Ovary (tissue), 9 donors: ENCODE results near the gene CTIF. TPM values are rescaled to one million over a fixed set of nuclear protein-coding genes. Genes with fewer than 3 reads are reported as not detected.

ENCODE experiments used
- DNase-seq, 5 donors: peaks; one replicate each; pipeline ENCODE4 v3.0.0-alpha.2; 2019 to 2020
- H3K27ac ChIP-seq, 2 donors: fragments of 200-600 bp; one replicate each; pipeline versions ENCODE4 v1.5.1 to v1.8.0; 2019 to 2022
- H3K27me3 ChIP-seq: fragments of 200-600 bp; one replicate; pipeline ENCODE4 v1.8.0; 2022
- H3K36me3 ChIP-seq: fragments of 200-600 bp; sonication (generic); one replicate; pipeline ENCODE4 v1.5.1; 2019
- H3K4me1 ChIP-seq: one replicate; pipeline ENCODE4 v1.8.1; 2013; ENCODE audit warnings: mild to moderate bottlenecking, moderate library complexity; ENCODE audit not compliant: insufficient read depth
- H3K4me3 ChIP-seq: fragments of 200-600 bp; sonication (generic); one replicate; pipeline ENCODE4 v1.5.1; 2017
- H3K9me3 ChIP-seq, 2 donors: fragments of 200-600 bp in 1 of 2; sonication (generic) in 1 of 2; one replicate each; pipeline versions ENCODE4 v1.5.1 to v1.8.1; 2013 to 2019; ENCODE audit warnings: mild to moderate bottlenecking in 1 of 2, moderate library complexity in 1 of 2
- CTCF ChIP-seq, 3 donors: fragments of 450-650 bp in 2 of 3; fragments of 200-600 bp in 1 of 3; IDR thresholded peaks; one replicate each; pipeline versions ENCODE4 v1.5.1 to v1.8.0; 2016 to 2022; ENCODE audit warnings: antibody characterized with exemption in 3 of 3, mild to moderate bottlenecking in 1 of 3
- EP300 ChIP-seq: sonication (generic); formaldehyde crosslinking; IDR thresholded peaks from one replicate; pipeline ENCODE4 v1.6.1; 2017; ENCODE audit warnings: antibody characterized with exemption
- POLR2A ChIP-seq: fragments of 450-650 bp; IDR thresholded peaks from one replicate; pipeline ENCODE4 v1.6.1; 2017; ENCODE audit warnings: antibody characterized with exemption, mild to moderate bottlenecking, moderate library complexity
- WGBS, 3 donors: extraction: QIAGEN DNeasy Blood & Tissue Kit in 1 of 3; methylation state at CpG; one replicate each; pipeline versions ENCODE4 v1.1.5 to v1.1.7; 2013 to 2017; 5-methylcytosine and 5-hydroxymethylcytosine counted together
- intact Hi-C, 4 donors: fragments of 100-400 bp; cut with DNase I; formaldehyde crosslinking; loops; one replicate each; pipeline versions ENCODE4 v1.11.0 to v1.15.1; 2022 to 2023
- polyA plus RNA-seq, 2 donors: library from polyadenylated mRNA; stranded (reverse); fragments of 200-250 nt in 1 of 2; fragments of 350-450 nt in 1 of 2; fragmentation: Illumina TruSeq in 1 of 2; extraction: RNeasy Lipid Tissue Mini Kit (QIAGEN cat#74804) in 1 of 2; gene quantifications; one replicate each; pipeline ENCODE4 v1.2.3, GENCODE V29; 2013 to 2014
- total RNA-seq, 7 donors: library from RNA; depleted of rRNA in 2 of 7; stranded (reverse); fragments of >200 nt in 2 of 7; fragmentation: NEBNext Ultra II Directional in 3 of 7; extraction: Animal tissue kit (Norgen Biotek cat#: 25700) in 3 of 7; gene quantifications; one replicate each; pipeline versions ENCODE4 v1.1.0 to v1.2.4, GENCODE V29; 2016 to 2023
- donor health status: DM: no; HTN: no; CAD: no; lungs with moderate emphysema.
- donor health status: DM: no; HTN: no; CAD: no.
- donor health status: Bipolar disorder and iron deficiency.
- donor health status: DM: yes; HTN: yes; CAD: no.
- donor health status: DM: no; HTN: no; CAD: no.
- donor health status: DM: yes; HTN: yes; CAD: no.

The CTIF gene
- total and polyA plus RNA-seq, 9 donors = 18.5 to 94.1 (median 75.2) TPM

GRCh38 chr18:48886520-48887293, 347.9 kb downstream of the CTIF start:
- H3K27ac ChIP-seq = no peak overlapping the region
- DNase-seq = peak in 1 of 5 donors; percentile 9
- H3K4me1 ChIP-seq = peaks cover 10% of the 10 kb centered on the region
- 90 to 93% (median 91%) methylated on average over 8 of the region's 8 CpGs for WGBS, 3 donors
- TF ChIP-seq POLR2A (no peak), CTCF (IDR thresholded peaks at IDR 0.05) (no peak), EP300 (no peak)
- intact Hi-C loops = no loop called here
- no peak overlapping the region for H3K4me3 ChIP-seq
- H3K36me3 ChIP-seq = no peaks in the 10 kb centered on the region
- no peaks in the 10 kb centered on the region for H3K9me3 ChIP-seq
- no peaks in the 10 kb centered on the region for H3K27me3 ChIP-seq

GRCh38 chr18:48887294-48887904, 348.6 kb downstream of the CTIF start:
- DNase-seq = peak in 2 of 5 donors; percentile 6 to 31
- Histone ChIP-seq H3K36me3 (no peaks in the 10 kb centered on the region), H3K9me3 (no peaks in the 10 kb centered on the region), H3K27ac (no peak overlapping the region), H3K4me3 (no peak overlapping the region), H3K4me1 (peaks cover 10% of the 10 kb centered on the region), H3K27me3 (no peaks in the 10 kb centered on the region)
- intact Hi-C loops = no loop called here
- TF ChIP-seq EP300 (no peak), CTCF (IDR thresholded peaks at IDR 0.05) (no peak), POLR2A (no peak)
- WGBS, 3 donors = 88 to 95% (median 94%) methylated on average over 12 of the region's 12 CpGs

- Histone ChIP-seq H3K27ac (no peak overlapping the region), H3K4me1 (peaks cover 10% of the 10 kb centered on the region), H3K27me3 (no peaks in the 10 kb centered on the region), H3K9me3 (no peaks in the 10 kb centered on the region), H3K4me3 (no peak overlapping the region), H3K36me3 (no peaks in the 10 kb centered on the region)
- TF ChIP-seq POLR2A (no peak), CTCF (IDR thresholded peaks at IDR 0.05) (no peak), EP300 (no peak)
- intact Hi-C loops = no loop called here
- 91 to 96% (median 94%) methylated on average over 18 of the region's 18 CpGs for WGBS, 3 donors
- peak in 2 of 5 donors; percentile 15 to 21 for DNase-seq
These were observed 349.3 kb downstream of the CTIF start for GRCh38 chr18:48887905-48888772.

GRCh38 chr18:48888773-48889080, 349.9 kb downstream of the CTIF start:
- TF ChIP-seq EP300 = no peak
- no peak for TF ChIP-seq CTCF (IDR thresholded peaks at IDR 0.05)
- TF ChIP-seq POLR2A = no peak

More at GRCh38 chr18:48888773-48889080, 349.9 kb downstream of the CTIF start:
- H3K4me3 ChIP-seq = no peak overlapping the region
- intact Hi-C loops = no loop called here
- no peak overlapping the region for H3K27ac ChIP-seq
- H3K27me3 ChIP-seq = no peaks in the 10 kb centered on the region
- no peaks in the 10 kb centered on the region for H3K9me3 ChIP-seq
- WGBS, 3 donors = 87 to 92% (median 90%) methylated on average over 5 of the region's 5 CpGs
- DNase-seq = peak in 1 of 5 donors; percentile 21
- H3K36me3 ChIP-seq = no peaks in the 10 kb centered on the region
- peaks cover 10% of the 10 kb centered on the region for H3K4me1 ChIP-seq
